Mesenchymal stem cell (in vitro differentiated cells and primary cell): Measurements from ENCODE around the gene CCDC40.
A peak's percentile ranks its signal among the peaks of the same experiment; 100 is the strongest.

ENCODE experiments used
- DNase-seq: peaks from one replicate; pipeline ENCODE4 v3.0.0-alpha.2; 2013
- H2AFZ ChIP-seq: one replicate; pipeline ENCODE4 v1.6.1; 2013; ENCODE audit warnings: low read depth, mild to moderate bottlenecking, control low read depth, inconsistent platforms, low read length, moderate library complexity
- H2AK5ac ChIP-seq: 2 replicates; pipeline ENCODE4 v1.6.1; 2013; ENCODE audit warnings: low read length, moderate library complexity, mild to moderate bottlenecking, inconsistent platforms; ENCODE audit not compliant: severe bottlenecking
- H2BK120ac ChIP-seq: one replicate; pipeline ENCODE4 v1.6.1; 2013; ENCODE audit warnings: low read depth, mild to moderate bottlenecking, inconsistent platforms, low read length, moderate library complexity
- H2BK12ac ChIP-seq, 2 experiments: one replicate each; pipeline ENCODE4 v1.6.1; 2013; ENCODE audit warnings: inconsistent platforms in 2 of 2, low read length in 2 of 2, mild to moderate bottlenecking in 2 of 2, moderate library complexity in 2 of 2, control low read depth in 1 of 2
- H2BK15ac ChIP-seq: one replicate; pipeline ENCODE4 v1.6.1; 2013; ENCODE audit warnings: mild to moderate bottlenecking, low read depth, inconsistent platforms; ENCODE audit not compliant: poor library complexity, severe bottlenecking
- H2BK5ac ChIP-seq: 2 replicates; pipeline ENCODE4 v1.6.1; 2013; ENCODE audit warnings: low read depth, mild to moderate bottlenecking, low read length, control low read depth, inconsistent platforms; ENCODE audit not compliant: poor library complexity, severe bottlenecking
- H3K14ac ChIP-seq, 2 experiments: one replicate each; pipeline ENCODE4 v1.6.1; 2013; ENCODE audit warnings: inconsistent platforms in 2 of 2, low read length in 2 of 2, control low read depth in 1 of 2, mild to moderate bottlenecking in 1 of 2, moderate library complexity in 1 of 2
- H3K18ac ChIP-seq, 2 experiments: one replicate each; pipeline ENCODE4 v1.6.1; 2013; ENCODE audit warnings: inconsistent platforms in 2 of 2, low read length in 2 of 2, control low read depth in 1 of 2, low read depth in 1 of 2, mild to moderate bottlenecking in 1 of 2
- H3K23ac ChIP-seq, 2 experiments: one replicate each; pipeline ENCODE4 v1.6.1; 2013; ENCODE audit warnings: inconsistent platforms in 2 of 2, low read length in 2 of 2, mild to moderate bottlenecking in 2 of 2, moderate library complexity in 2 of 2, control low read depth in 1 of 2
- H3K27ac ChIP-seq: 2 replicates; pipeline ENCODE4 v1.5.1; 2013; ENCODE audit warnings: mild to moderate bottlenecking, moderate library complexity, low read length, control low read depth, inconsistent platforms; ENCODE audit not compliant: poor library complexity, severe bottlenecking
- H3K27me3 ChIP-seq, 2 experiments: 2 replicates each; pipeline versions ENCODE4 v1.6.1 to v1.7.0; 2013; ENCODE audit warnings: low read length in 2 of 2, mild to moderate bottlenecking in 2 of 2, moderate library complexity in 2 of 2, control low read depth in 1 of 2, inconsistent platforms in 1 of 2; ENCODE audit not compliant: control insufficient read depth in 1 of 2, insufficient read depth in 1 of 2
- H3K36me3 ChIP-seq, 2 experiments: 2 replicates each; pipeline versions ENCODE4 v1.6.1 to v1.7.0; 2013; ENCODE audit warnings: low read length in 2 of 2, control low read depth in 1 of 2, inconsistent platforms in 1 of 2, low read depth in 1 of 2, mild to moderate bottlenecking in 1 of 2; ENCODE audit not compliant: insufficient read depth in 2 of 2, control insufficient read depth in 1 of 2
- H3K4ac ChIP-seq, 2 experiments: one replicate each; pipeline ENCODE4 v1.6.1; 2013; ENCODE audit warnings: inconsistent platforms in 2 of 2, low read length in 2 of 2, mild to moderate bottlenecking in 2 of 2, moderate library complexity in 2 of 2, control low read depth in 1 of 2, low read depth in 1 of 2
- H3K4me1 ChIP-seq: 2 replicates; pipeline ENCODE4 v1.6.1; 2013; ENCODE audit warnings: low read depth, low read length, control low read depth; ENCODE audit not compliant: control insufficient read depth, insufficient read depth
- H3K4me2 ChIP-seq: 2 replicates; pipeline ENCODE4 v1.6.1; 2013; ENCODE audit warnings: low read length, mild to moderate bottlenecking, inconsistent platforms; ENCODE audit not compliant: poor library complexity, severe bottlenecking
- H3K4me3 ChIP-seq, 2 experiments: 2 replicates each; pipeline versions ENCODE4 v1.5.1 to v1.7.0; 2013; ENCODE audit warnings: low read length in 2 of 2, mild to moderate bottlenecking in 2 of 2, control low read depth in 1 of 2, low read depth in 1 of 2; ENCODE audit not compliant: insufficient read depth in 1 of 2
- H3K79me1 ChIP-seq: replicated peaks from 2 replicates; pipeline ENCODE4 v1.6.1; 2013; ENCODE audit warnings: mild to moderate bottlenecking, control low read depth, low read length, inconsistent platforms; ENCODE audit not compliant: poor library complexity, severe bottlenecking
- H3K9ac ChIP-seq: 2 replicates; pipeline ENCODE4 v1.7.0; 2013; ENCODE audit warnings: mild to moderate bottlenecking, low read length, moderate library complexity
- H3K9me3 ChIP-seq: 2 replicates; pipeline ENCODE4 v1.7.0; 2013; ENCODE audit warnings: mild to moderate bottlenecking, low read length; ENCODE audit not compliant: control insufficient read depth
- H4K8ac ChIP-seq: one replicate; pipeline ENCODE4 v1.6.1; 2013; ENCODE audit warnings: inconsistent platforms, mild to moderate bottlenecking, low read length, moderate library complexity
- H4K91ac ChIP-seq: one replicate; pipeline ENCODE4 v1.6.1; 2013; ENCODE audit warnings: mild to moderate bottlenecking, low read length, inconsistent platforms
- WGBS: methylation state at CpG from one replicate; pipeline ENCODE4 v1.1.7; 2013; ENCODE audit warnings: mixed read lengths; 5-methylcytosine and 5-hydroxymethylcytosine counted together

Gene CCDC40

DNA sequence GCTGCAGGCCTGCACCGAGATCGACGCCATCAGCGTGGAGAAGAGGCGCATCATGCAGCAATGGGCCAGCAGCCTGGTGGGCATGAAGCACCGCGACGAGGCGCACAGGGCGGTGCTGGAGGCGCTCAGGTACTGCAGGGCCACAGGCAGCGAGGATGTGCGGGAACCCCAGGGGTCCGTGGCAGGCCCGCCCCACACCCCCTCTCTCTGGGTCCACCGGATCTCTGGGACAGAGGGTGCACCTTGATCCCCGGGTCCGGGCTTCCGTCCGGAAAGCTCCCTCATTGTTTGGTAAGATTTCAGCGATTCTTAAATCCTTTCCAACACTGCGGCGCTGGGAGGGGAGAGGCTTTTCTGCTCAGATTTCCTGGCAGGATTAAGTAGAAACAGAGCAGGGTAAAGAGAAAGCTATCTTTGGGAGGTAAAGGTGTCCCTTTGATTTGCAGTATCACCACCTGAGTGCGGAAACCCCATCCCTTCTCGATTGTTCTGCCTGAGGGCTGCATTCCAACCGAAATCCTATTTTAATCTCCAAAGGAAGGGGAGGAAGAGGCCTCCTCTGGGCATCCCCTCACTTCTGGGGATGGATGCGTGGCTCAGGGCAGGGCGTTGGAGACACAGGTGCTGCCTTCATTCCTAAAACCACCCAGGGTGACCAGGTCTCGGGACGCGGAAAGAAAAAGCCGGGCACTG is 29.2 kb downstream of the CCDC40 start:
- H3K14ac ChIP-seq: no peak overlapping the region
- H3K23ac ChIP-seq: no peak overlapping the region
- H3K4ac ChIP-seq: no peak overlapping the region
- no peak overlapping the region for H3K9ac ChIP-seq
- no peaks in the 10 kb centered on the region for H3K27me3 ChIP-seq
- H3K4me3 ChIP-seq: no peak overlapping the region
- H2BK5ac ChIP-seq: no peak overlapping the region
- H2BK15ac ChIP-seq: peak overlapping the region; percentile 73
- H2BK12ac ChIP-seq: peak overlapping the region; percentile 0 to 55
- H3K9me3 ChIP-seq: no peaks in the 10 kb centered on the region
- no peaks in the 10 kb centered on the region for H3K79me1 ChIP-seq
- H4K91ac ChIP-seq: no peak overlapping the region
- no peak overlapping the region for H3K27ac ChIP-seq
- H2AK5ac ChIP-seq: no peak overlapping the region
- H2AFZ ChIP-seq: no peak overlapping the region
- WGBS: 88% methylated on average over 32 of the region's 32 CpGs
- no peak overlapping the region for H4K8ac ChIP-seq
- H3K4me2 ChIP-seq: no peak overlapping the region
- H3K18ac ChIP-seq: no peak overlapping the region
- no peak for DNase-seq
- H2BK120ac ChIP-seq: no peak overlapping the region
- no peaks in the 10 kb centered on the region for H3K36me3 ChIP-seq
- peaks cover 12% of the 10 kb centered on the region for H3K4me1 ChIP-seq

GRCh38 chr17:80067393-80067986 is 31.0 kb downstream of the CCDC40 start:
- H4K8ac ChIP-seq: no peak overlapping the region
- H4K91ac ChIP-seq: no peak overlapping the region
- no peaks in the 10 kb centered on the region for H3K36me3 ChIP-seq
- no peaks in the 10 kb centered on the region for H3K9me3 ChIP-seq
- H3K4me2 ChIP-seq: no peak overlapping the region
- no peak overlapping the region for H2AFZ ChIP-seq
- no peak overlapping the region for H3K18ac ChIP-seq
- H2BK15ac ChIP-seq: peak overlapping the region; percentile 62
- no peak overlapping the region for H3K23ac ChIP-seq
- H3K4ac ChIP-seq: no peak overlapping the region
- 97% methylated on average over 31 of the region's 31 CpGs for WGBS
- no peak for DNase-seq
- H3K14ac ChIP-seq: no peak overlapping the region
- no peak overlapping the region for H2AK5ac ChIP-seq
- no peak overlapping the region for H3K27ac ChIP-seq
- no peak overlapping the region for H3K9ac ChIP-seq
- H3K4me3 ChIP-seq: no peak overlapping the region
- H3K27me3 ChIP-seq: no peaks in the 10 kb centered on the region
- H2BK12ac ChIP-seq: no peak overlapping the region
- H2BK5ac ChIP-seq: no peak overlapping the region
- H3K79me1 ChIP-seq: no peaks in the 10 kb centered on the region
- H3K4me1 ChIP-seq: peaks cover 15% of the 10 kb centered on the region
- no peak overlapping the region for H2BK120ac ChIP-seq

DNA sequence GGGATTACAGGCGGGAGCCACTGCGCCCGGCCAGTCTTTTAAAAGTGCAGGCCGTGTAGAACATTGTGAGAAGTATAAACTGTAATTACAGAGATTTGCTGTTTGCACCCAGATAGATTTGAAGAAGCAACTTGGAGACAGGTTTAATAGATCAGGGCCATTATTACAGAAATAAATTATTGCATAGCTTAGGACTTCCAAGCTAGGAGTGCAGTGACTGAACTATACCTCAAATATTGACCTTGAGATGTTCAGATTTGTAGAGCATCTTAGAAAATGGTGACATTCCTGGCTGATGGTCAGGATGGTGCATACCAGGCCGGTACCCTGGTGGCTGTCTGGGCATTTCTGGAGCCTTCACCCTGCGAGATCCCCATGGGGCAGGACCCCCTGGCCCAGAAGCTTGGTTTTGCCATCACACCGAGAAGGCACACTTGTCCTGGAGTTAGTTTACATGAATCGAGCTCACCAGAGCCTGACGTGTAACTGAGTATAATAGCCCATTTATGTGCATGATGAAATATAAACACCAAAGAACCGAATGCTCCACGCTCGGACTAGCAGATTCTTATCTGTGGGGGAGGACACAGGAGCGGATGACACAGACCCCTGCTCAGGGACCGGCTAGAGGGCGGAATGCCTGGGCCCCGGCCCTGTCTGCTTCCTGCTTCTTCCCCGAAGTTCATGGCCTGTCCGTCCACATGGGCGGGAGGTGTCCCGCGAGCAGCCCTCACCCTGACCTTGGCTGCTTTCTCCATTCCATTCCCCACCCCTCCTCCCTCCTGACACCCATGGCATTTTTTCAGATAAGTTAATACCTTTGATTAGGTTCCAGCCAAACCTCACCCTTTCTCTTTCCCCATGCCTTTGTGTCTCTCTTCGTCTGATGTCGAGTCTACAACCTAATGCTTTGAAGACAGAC is 32.1 kb downstream of the CCDC40 start:
- Histone ChIP-seq H4K8ac (peak overlapping the region; percentile 90), H3K18ac (peak overlapping the region; percentile 59 to 78), H3K4me3 (peak overlapping the region in 1 of 2 experiments; percentile 41), H3K4ac (peak overlapping the region in 1 of 2 experiments; percentile 58), H2BK5ac (no peak overlapping the region), H2BK15ac (no peak overlapping the region), H2BK12ac (peak overlapping the region; percentile 18 to 76), H3K79me1 (no peaks in the 10 kb centered on the region), H3K4me2 (no peak overlapping the region), H3K14ac (no peak overlapping the region), H3K9me3 (no peaks in the 10 kb centered on the region), H2AK5ac (no peak overlapping the region), H4K91ac (peak overlapping the region; percentile 84), H3K36me3 (no peaks in the 10 kb centered on the region), H3K27ac (no peak overlapping the region), H3K23ac (no peak overlapping the region), H2BK120ac (peak overlapping the region; percentile 29), H3K4me1 (peaks cover 15% of the 10 kb centered on the region), H3K27me3 (no peaks in the 10 kb centered on the region), H2AFZ (no peak overlapping the region), H3K9ac (peak overlapping the region; percentile 74)
- DNase-seq: peak; percentile 85
- WGBS: 54% methylated on average over 23 of the region's 23 CpGs
